ENCODE results near the gene CIAO3.

GRCh38 chr16:687499-687898, 53.3 kb downstream of the CIAO3 start:
- TF ChIP-seq POLR2A (IDR thresholded peaks at IDR 0.05) = no peak
- TF ChIP-seq CTCF (IDR thresholded peaks at IDR 0.05) = no peak

Data from testis (tissue), 2 donors.